Measurements from ENCODE around the gene OR51I2. TPM values are rescaled to one million over a fixed set of nuclear protein-coding genes. Genes with fewer than 3 reads are reported as not detected.

Gene OR51I2
- total RNA-seq, 1 experiment from 2014 or later = not detected

DNA sequence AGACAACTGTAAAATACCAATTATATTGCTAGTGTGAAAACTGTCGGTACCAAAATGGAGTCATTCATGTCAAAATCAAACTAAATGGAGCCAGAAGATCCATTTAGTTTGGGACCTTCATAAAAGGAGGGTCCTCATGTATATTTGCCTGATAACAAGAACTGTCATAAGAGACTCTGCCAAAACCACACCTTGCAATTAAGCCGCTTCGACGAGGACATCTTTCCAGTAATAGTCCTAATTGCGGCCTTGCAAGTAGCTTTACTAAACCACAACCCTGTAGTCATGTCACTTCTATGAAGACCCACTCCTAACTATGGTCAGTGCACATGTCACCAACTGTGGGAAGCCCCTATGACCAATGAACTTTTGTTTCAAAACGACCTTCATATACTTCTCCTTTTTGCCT, 51.3 kb downstream of the OR51I2 start:
- H3K23me2 ChIP-seq (ENCODE audit: insufficient read length, low read depth, low read length, poor library complexity, severe bottlenecking) = no peaks in the 10 kb centered on the region
- H3K56ac ChIP-seq (ENCODE audit: insufficient read length, low read depth, low read length) = no peak overlapping the region
- no peaks in the 10 kb centered on the region for H3K27me3 ChIP-seq (ENCODE audit: insufficient read depth, low read length)
- H2AK5ac ChIP-seq (ENCODE audit: insufficient read length, low read length) = no peak overlapping the region
- no peaks in the 10 kb centered on the region for H4K20me1 ChIP-seq (ENCODE audit: control insufficient read depth, insufficient read depth, insufficient read length)
- no peak overlapping the region for H2BK15ac ChIP-seq (ENCODE audit: low read depth, low read length)
- TF ChIP-seq, protein P1, sequence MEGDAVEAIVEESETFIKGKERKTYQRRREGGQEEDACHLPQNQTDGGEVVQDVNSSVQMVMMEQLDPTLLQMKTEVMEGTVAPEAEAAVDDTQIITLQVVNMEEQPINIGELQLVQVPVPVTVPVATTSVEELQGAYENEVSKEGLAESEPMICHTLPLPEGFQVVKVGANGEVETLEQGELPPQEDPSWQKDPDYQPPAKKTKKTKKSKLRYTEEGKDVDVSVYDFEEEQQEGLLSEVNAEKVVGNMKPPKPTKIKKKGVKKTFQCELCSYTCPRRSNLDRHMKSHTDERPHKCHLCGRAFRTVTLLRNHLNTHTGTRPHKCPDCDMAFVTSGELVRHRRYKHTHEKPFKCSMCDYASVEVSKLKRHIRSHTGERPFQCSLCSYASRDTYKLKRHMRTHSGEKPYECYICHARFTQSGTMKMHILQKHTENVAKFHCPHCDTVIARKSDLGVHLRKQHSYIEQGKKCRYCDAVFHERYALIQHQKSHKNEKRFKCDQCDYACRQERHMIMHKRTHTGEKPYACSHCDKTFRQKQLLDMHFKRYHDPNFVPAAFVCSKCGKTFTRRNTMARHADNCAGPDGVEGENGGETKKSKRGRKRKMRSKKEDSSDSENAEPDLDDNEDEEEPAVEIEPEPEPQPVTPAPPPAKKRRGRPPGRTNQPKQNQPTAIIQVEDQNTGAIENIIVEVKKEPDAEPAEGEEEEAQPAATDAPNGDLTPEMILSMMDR (conservative IDR thresholded peaks at IDR 0.05) = no peak
- no peaks in the 10 kb centered on the region for H3K79me1 ChIP-seq (ENCODE audit: insufficient read depth, low read depth, low read length, poor library complexity, severe bottlenecking)
- no CpG with 5 or more reads among the region's 6 CpGs for WGBS (ENCODE audit: extremely low coverage, insufficient read length, low lambda C conversion rate)
- H3K4me1 Mint-ChIP-seq = peaks cover 0 to 5% of the 10 kb centered on the region in 2 experiments; a peak in 2 of 4 replicates
- H2BK20ac ChIP-seq (ENCODE audit: low read depth, low read length, poor library complexity, severe bottlenecking) = no peak overlapping the region
- H3K9me3 ChIP-seq (ENCODE audit: control insufficient read depth, low read depth, low read length) = no peaks in the 10 kb centered on the region
- no peak overlapping the region for H2BK120ac ChIP-seq (ENCODE audit: low read depth, low read length, poor library complexity, severe bottlenecking)
- no peaks in the 10 kb centered on the region for H3K4me1 ChIP-seq (ENCODE audit: insufficient read depth, low read length)
- no peak overlapping the region for H4K8ac ChIP-seq (replicated peaks; ENCODE audit: insufficient read length, low read depth, low read length)
- no peak overlapping the region for H2BK5ac ChIP-seq (ENCODE audit: insufficient read length, low read length)
- no peak overlapping the region for H3K4me2 ChIP-seq (ENCODE audit: insufficient read depth, insufficient read length, low read length)
- no peak overlapping the region for H3K14ac ChIP-seq (ENCODE audit: insufficient read depth, low read length)
- H3K27ac ChIP-seq (ENCODE audit: insufficient read length, low read depth, low read length) = no peak overlapping the region
- no peak overlapping the region for H3K4ac ChIP-seq (ENCODE audit: low read depth, low read length)
- H3K4me3 Mint-ChIP-seq = no peak overlapping the region
- DNase-seq = no peak
- H4K5ac ChIP-seq (ENCODE audit: insufficient read length, low read depth, low read length) = no peak overlapping the region
- H3K27me3 Mint-ChIP-seq (ENCODE audit: low read depth) = no peaks in the 10 kb centered on the region
- no peak overlapping the region for H3T11ph ChIP-seq (ENCODE audit: low read length)
- no peak overlapping the region for H3K27ac Mint-ChIP-seq
- H3K36me3 Mint-ChIP-seq (ENCODE audit: insufficient read depth in 1 of 3, low read depth in 3 of 3) = no peaks in the 10 kb centered on the region
- no peak overlapping the region for H3K18ac ChIP-seq (ENCODE audit: insufficient read length, low read depth, low read length)
- no peak overlapping the region for H2BK12ac ChIP-seq (ENCODE audit: insufficient read length, low read depth, low read length)
- H2AFZ ChIP-seq (ENCODE audit: low read length) = no peak overlapping the region
- H4K91ac ChIP-seq (ENCODE audit: insufficient read length, low read depth, low read length) = no peak overlapping the region
- H3K9me3 Mint-ChIP-seq = no peaks in the 10 kb centered on the region
- no peak overlapping the region for H3K23ac ChIP-seq (ENCODE audit: insufficient read length, low read depth, low read length)
- H3K9ac ChIP-seq (ENCODE audit: extremely low read depth, insufficient read length, low read length) = no peak overlapping the region
- H3K79me2 ChIP-seq (ENCODE audit: insufficient read depth, low read length) = no peaks in the 10 kb centered on the region
